Measurements from ENCODE around the gene CD1D. TPM values are rescaled to one million over a fixed set of nuclear protein-coding genes. Genes with fewer than 3 reads are reported as not detected.
A peak's percentile ranks its signal among the peaks of the same experiment; 100 is the strongest.

Gene CD1D
- total RNA-seq, 1 donor from 2014 or later: 1.5 TPM

DNA sequence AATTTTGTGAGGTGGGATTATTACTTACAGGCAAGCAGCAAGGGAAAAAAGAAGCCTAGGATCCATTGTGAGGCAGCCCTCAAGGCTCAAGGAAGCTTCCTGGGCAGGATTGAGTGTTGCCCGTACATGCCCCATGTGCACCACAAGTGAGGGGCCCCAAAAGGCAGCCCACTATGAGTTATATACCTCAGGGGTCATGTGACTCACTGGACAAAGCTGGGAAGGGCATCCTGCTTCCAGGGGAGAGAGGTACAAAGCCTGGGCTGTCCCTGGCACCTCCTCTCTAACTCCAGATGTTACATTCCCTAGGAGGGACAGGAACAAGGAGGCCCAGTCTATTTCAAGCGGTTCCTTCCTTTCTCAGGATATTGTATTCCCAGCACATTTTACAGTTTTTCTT, 34.0 kb upstream of the CD1D start:
- Mint-ChIP-seq H3K27ac (ENCODE audit: unreplicated experiment) (no peak overlapping the region), H3K4me3 (ENCODE audit: unreplicated experiment) (no peak overlapping the region), H3K36me3 (ENCODE audit: low read depth, unreplicated experiment) (no peaks in the 10 kb centered on the region), H3K27me3 (ENCODE audit: unreplicated experiment) (peaks cover 3% of the 10 kb centered on the region), H3K9me3 (ENCODE audit: unreplicated experiment) (peaks cover 5% of the 10 kb centered on the region), H3K4me1 (ENCODE audit: unreplicated experiment) (peaks cover 28% of the 10 kb centered on the region)
- no peak for DNase-seq (ENCODE audit: low spot score)
- TF ChIP-seq, protein P1, sequence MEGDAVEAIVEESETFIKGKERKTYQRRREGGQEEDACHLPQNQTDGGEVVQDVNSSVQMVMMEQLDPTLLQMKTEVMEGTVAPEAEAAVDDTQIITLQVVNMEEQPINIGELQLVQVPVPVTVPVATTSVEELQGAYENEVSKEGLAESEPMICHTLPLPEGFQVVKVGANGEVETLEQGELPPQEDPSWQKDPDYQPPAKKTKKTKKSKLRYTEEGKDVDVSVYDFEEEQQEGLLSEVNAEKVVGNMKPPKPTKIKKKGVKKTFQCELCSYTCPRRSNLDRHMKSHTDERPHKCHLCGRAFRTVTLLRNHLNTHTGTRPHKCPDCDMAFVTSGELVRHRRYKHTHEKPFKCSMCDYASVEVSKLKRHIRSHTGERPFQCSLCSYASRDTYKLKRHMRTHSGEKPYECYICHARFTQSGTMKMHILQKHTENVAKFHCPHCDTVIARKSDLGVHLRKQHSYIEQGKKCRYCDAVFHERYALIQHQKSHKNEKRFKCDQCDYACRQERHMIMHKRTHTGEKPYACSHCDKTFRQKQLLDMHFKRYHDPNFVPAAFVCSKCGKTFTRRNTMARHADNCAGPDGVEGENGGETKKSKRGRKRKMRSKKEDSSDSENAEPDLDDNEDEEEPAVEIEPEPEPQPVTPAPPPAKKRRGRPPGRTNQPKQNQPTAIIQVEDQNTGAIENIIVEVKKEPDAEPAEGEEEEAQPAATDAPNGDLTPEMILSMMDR (IDR thresholded peaks at IDR 0.05; ENCODE audit: unreplicated experiment): no peak

DNA sequence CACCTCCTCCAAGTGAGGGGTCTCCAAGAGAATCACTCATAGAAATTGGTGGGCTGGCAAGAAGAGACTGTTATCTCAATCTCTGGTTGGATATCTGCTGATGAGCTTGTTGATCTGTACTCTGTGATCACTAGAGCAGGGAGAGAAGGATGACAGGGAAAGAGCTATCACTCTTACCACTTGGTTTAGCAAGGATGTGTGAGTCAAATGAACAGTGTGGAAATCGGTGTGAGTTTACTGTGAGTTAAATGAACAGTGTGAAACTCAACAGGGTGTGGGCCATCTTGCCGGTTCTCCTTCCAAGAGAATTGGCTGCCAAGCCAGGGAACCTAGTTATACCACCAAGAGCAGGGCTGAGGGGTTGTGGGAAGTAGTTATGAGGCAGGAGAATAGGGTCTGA, 33.3 kb upstream of the CD1D start:
- H3K27me3 Mint-ChIP-seq (ENCODE audit: unreplicated experiment): peaks cover 3% of the 10 kb centered on the region
- no peak overlapping the region for H3K27ac Mint-ChIP-seq (ENCODE audit: unreplicated experiment)
- TF ChIP-seq, protein P1 (IDR thresholded peaks at IDR 0.05; ENCODE audit: unreplicated experiment): no peak
- no peak overlapping the region for H3K4me3 Mint-ChIP-seq (ENCODE audit: unreplicated experiment)
- peaks cover 5% of the 10 kb centered on the region for H3K9me3 Mint-ChIP-seq (ENCODE audit: unreplicated experiment)
- no peaks in the 10 kb centered on the region for H3K36me3 Mint-ChIP-seq (ENCODE audit: low read depth, unreplicated experiment)
- no peak for DNase-seq (ENCODE audit: low spot score)
- peaks cover 26% of the 10 kb centered on the region for H3K4me1 Mint-ChIP-seq (ENCODE audit: unreplicated experiment)

DNA sequence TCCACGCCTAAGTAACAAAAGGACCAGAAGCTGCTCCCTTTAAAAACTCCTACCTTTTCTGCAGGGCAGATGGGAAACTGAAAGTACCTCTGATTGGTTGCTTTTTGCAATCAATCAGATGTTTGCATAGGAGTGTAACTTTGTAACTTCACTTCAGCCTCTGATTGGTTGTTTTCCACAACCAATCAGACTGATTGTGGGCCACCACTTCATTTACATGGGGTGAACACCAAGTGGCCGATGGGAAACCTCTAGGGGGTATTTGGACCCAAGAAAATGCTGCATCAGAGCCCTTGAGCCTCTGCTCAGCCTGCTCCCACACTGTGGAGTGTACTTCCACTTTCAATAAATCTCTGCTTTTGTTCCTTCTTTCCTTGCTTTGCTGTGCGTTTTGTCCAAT, 32.8 kb upstream of the CD1D start:
- Mint-ChIP-seq H3K36me3 (ENCODE audit: low read depth, unreplicated experiment) (no peaks in the 10 kb centered on the region), H3K4me1 (ENCODE audit: unreplicated experiment) (peaks cover 26% of the 10 kb centered on the region), H3K27ac (ENCODE audit: unreplicated experiment) (no peak overlapping the region), H3K4me3 (ENCODE audit: unreplicated experiment) (no peak overlapping the region), H3K9me3 (ENCODE audit: unreplicated experiment) (peaks cover 5% of the 10 kb centered on the region), H3K27me3 (ENCODE audit: unreplicated experiment) (peaks cover 3% of the 10 kb centered on the region)
- TF ChIP-seq, protein P1 (IDR thresholded peaks at IDR 0.05; ENCODE audit: unreplicated experiment): no peak
- DNase-seq (ENCODE audit: low spot score): no peak

DNA sequence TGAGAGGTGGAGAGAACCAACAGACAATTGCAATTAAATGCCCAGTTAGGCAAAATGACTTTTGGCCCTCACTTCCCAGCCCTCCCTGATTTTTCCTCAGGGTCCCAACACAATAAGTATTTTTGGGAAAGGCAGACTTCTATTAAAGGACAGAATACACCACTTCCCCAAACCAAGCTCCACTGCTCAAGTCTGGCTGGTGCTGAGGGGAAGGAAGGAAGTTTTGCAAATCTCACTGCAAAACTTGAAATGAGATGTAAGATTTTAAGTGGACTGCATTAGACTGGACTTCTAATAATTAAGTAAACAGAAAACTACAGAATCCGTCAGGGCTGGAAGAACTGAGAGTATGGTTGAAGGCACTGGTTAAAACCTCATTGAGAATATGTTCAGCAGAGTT, 32.2 kb upstream of the CD1D start:
- TF ChIP-seq, protein P1 (IDR thresholded peaks at IDR 0.05; ENCODE audit: unreplicated experiment): no peak
- Mint-ChIP-seq H3K9me3 (ENCODE audit: unreplicated experiment) (peaks cover 5% of the 10 kb centered on the region), H3K27ac (ENCODE audit: unreplicated experiment) (no peak overlapping the region), H3K36me3 (ENCODE audit: low read depth, unreplicated experiment) (no peaks in the 10 kb centered on the region), H3K4me3 (ENCODE audit: unreplicated experiment) (no peak overlapping the region), H3K4me1 (ENCODE audit: unreplicated experiment) (peaks cover 26% of the 10 kb centered on the region), H3K27me3 (ENCODE audit: unreplicated experiment) (peaks cover 3% of the 10 kb centered on the region)
- no peak for DNase-seq (ENCODE audit: low spot score)

DNA sequence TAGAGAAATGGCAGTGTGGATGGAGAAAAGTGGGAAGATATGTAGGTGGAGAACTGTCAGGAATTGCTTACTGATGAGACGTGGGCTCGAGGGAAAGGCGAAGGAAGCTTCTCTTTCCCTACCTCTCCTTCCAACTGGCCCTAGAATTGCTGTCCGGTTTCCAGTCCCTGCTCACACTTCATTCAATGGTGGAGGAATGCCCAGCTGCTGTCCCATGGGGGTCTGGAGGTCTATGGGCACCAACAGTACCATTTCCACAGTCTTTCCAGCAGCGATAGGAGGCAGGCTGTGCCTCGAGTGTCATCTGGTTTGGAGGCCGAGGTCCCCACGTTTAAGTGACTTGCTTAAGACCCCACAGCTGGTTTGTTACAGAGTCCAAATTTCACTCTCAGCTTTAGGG, 31.5 kb upstream of the CD1D start:
- H3K27me3 Mint-ChIP-seq (ENCODE audit: unreplicated experiment): peaks cover 3% of the 10 kb centered on the region
- TF ChIP-seq, protein P1 (IDR thresholded peaks at IDR 0.05; ENCODE audit: unreplicated experiment): no peak

More for the DNA sequence above, 31.5 kb upstream of the CD1D start:
- peaks cover 26% of the 10 kb centered on the region for H3K4me1 Mint-ChIP-seq (ENCODE audit: unreplicated experiment)
- no peak overlapping the region for H3K27ac Mint-ChIP-seq (ENCODE audit: unreplicated experiment)
- H3K9me3 Mint-ChIP-seq (ENCODE audit: unreplicated experiment): peaks cover 5% of the 10 kb centered on the region
- no peaks in the 10 kb centered on the region for H3K36me3 Mint-ChIP-seq (ENCODE audit: low read depth, unreplicated experiment)
- DNase-seq (ENCODE audit: low spot score): no peak
- H3K4me3 Mint-ChIP-seq (ENCODE audit: unreplicated experiment): peak overlapping the region; percentile 10
